Measurements from ENCODE around the gene CRKL. TPM values are rescaled to one million over a fixed set of nuclear protein-coding genes. Genes with fewer than 3 reads are reported as not detected.
"Not testable (repeated sequence)": the region's sequence is repeated elsewhere in the genome, so short reads cannot be mapped to it uniquely, and the experiment has no call there.

Gene CRKL
- total RNA-seq, 1 donor from 2014 or later: 59.5 TPM

DNA sequence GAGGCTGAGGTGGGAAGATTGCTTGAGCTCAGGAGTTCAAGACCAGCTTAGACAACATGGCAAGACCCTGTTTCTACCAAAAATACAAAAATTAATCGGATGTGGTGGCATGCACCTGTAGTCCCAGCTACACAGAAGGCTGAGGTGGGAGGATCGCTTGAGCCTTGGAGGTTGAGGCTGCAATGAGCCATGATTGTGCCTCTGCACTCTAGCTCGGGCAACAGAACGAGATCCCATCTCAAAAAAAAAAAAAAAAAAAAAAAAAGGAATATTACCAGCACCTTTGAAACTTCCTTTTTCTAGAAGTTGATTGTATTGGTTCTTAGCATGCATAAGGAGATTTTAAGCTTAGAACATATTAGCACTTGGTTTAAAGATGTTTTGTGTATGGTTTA, 11.4 kb downstream of the CRKL start:
- H4K20me1 ChIP-seq (ENCODE audit: insufficient read depth, low read length): peaks cover 88% of the 10 kb centered on the region
- no peaks in the 10 kb centered on the region for H3K27me3 Mint-ChIP-seq (ENCODE audit: low read depth, unreplicated experiment)

DNA sequence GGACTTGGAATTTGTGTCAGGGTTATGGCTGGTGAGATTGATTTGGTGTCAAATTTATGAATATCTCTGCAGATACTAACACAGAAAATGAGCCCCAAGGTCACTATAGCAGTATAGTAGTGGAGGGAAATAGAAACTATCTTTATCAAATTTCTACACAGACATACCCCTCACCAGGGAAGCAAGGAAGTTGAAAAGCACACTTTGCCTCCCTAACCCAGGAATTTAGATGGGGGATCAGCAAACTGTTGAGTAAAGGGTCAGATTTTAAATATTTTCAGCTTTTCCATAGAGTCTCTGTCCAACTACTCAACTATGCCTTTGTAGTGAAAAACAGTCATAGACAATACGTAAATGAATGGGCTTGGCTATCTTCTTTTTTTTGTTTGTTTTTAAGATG, 12.8 kb downstream of the CRKL start:
- H3K4me3 Mint-ChIP-seq (ENCODE audit: unreplicated experiment): no peak overlapping the region
- peaks cover 4% of the 10 kb centered on the region for H3K36me3 Mint-ChIP-seq (ENCODE audit: low read depth, unreplicated experiment)
- H3K9ac ChIP-seq (ENCODE audit: low read length): no peak overlapping the region
- no peaks in the 10 kb centered on the region for H3K4me1 ChIP-seq (ENCODE audit: insufficient read depth, low read length)
- no peaks in the 10 kb centered on the region for H3K27me3 Mint-ChIP-seq (ENCODE audit: low read depth, unreplicated experiment)
- peaks cover 97% of the 10 kb centered on the region for H3K79me2 ChIP-seq (ENCODE audit: insufficient read depth, low read length)
- H2AFZ ChIP-seq (ENCODE audit: low read depth, low read length): no peak overlapping the region
- FAIRE-seq: no peak
- H3K27ac Mint-ChIP-seq (ENCODE audit: unreplicated experiment): no peak overlapping the region
- no peaks in the 10 kb centered on the region for H3K9me3 Mint-ChIP-seq (ENCODE audit: unreplicated experiment)
- no peak overlapping the region for H3K4me2 ChIP-seq (ENCODE audit: low read length)
- no peaks in the 10 kb centered on the region for H3K9me3 ChIP-seq (ENCODE audit: insufficient read depth, low read depth, low read length)
- H3K4me1 Mint-ChIP-seq (ENCODE audit: low read depth, unreplicated experiment): no peaks in the 10 kb centered on the region
- H3K27me3 ChIP-seq (ENCODE audit: insufficient read depth, low read length): no peaks in the 10 kb centered on the region
- no peak overlapping the region for H3K4me3 ChIP-seq (ENCODE audit: insufficient read depth, low read depth, low read length)
- no peak overlapping the region for H3K27ac ChIP-seq (ENCODE audit: low read depth, low read length)
- H3K36me3 ChIP-seq (ENCODE audit: insufficient read depth, low read length): peaks cover 11% of the 10 kb centered on the region
- TF ChIP-seq EZH2 (IDR thresholded peaks at IDR 0.05; ENCODE audit: insufficient read depth, low read length): no peak
- TF ChIP-seq, protein P1, sequence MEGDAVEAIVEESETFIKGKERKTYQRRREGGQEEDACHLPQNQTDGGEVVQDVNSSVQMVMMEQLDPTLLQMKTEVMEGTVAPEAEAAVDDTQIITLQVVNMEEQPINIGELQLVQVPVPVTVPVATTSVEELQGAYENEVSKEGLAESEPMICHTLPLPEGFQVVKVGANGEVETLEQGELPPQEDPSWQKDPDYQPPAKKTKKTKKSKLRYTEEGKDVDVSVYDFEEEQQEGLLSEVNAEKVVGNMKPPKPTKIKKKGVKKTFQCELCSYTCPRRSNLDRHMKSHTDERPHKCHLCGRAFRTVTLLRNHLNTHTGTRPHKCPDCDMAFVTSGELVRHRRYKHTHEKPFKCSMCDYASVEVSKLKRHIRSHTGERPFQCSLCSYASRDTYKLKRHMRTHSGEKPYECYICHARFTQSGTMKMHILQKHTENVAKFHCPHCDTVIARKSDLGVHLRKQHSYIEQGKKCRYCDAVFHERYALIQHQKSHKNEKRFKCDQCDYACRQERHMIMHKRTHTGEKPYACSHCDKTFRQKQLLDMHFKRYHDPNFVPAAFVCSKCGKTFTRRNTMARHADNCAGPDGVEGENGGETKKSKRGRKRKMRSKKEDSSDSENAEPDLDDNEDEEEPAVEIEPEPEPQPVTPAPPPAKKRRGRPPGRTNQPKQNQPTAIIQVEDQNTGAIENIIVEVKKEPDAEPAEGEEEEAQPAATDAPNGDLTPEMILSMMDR (IDR thresholded peaks at IDR 0.05; ENCODE audit: insufficient read depth, low read depth, low read length): no peak
- DNase-seq (ENCODE audit: low read depth): no peak
- H4K20me1 ChIP-seq (ENCODE audit: insufficient read depth, low read length): peaks cover 87% of the 10 kb centered on the region

More for the DNA sequence above, 11.4 kb downstream of the CRKL start:
- TF ChIP-seq, protein P1 (IDR thresholded peaks at IDR 0.05; ENCODE audit: insufficient read depth, low read depth, low read length): no peak
- no peak for TF ChIP-seq EZH2 (IDR thresholded peaks at IDR 0.05; ENCODE audit: insufficient read depth, low read length)
- Histone ChIP-seq H3K27ac (ENCODE audit: low read depth, low read length) (no peak overlapping the region), H3K4me3 (ENCODE audit: insufficient read depth, low read depth, low read length) (no peak overlapping the region), H3K4me1 (ENCODE audit: insufficient read depth, low read length) (no peaks in the 10 kb centered on the region), H2AFZ (ENCODE audit: low read depth, low read length) (no peak overlapping the region), H3K79me2 (ENCODE audit: insufficient read depth, low read length) (peaks cover 97% of the 10 kb centered on the region), H3K4me2 (ENCODE audit: low read length) (no peak overlapping the region), H3K27me3 (ENCODE audit: insufficient read depth, low read length) (no peaks in the 10 kb centered on the region), H3K36me3 (ENCODE audit: insufficient read depth, low read length) (peaks cover 4% of the 10 kb centered on the region), H3K9me3 (ENCODE audit: insufficient read depth, low read depth, low read length) (no peaks in the 10 kb centered on the region), H3K9ac (ENCODE audit: low read length) (no peak overlapping the region)
- DNase-seq (ENCODE audit: low read depth) (no peak), FAIRE-seq (no peak)
- peaks cover 1% of the 10 kb centered on the region for H3K36me3 Mint-ChIP-seq (ENCODE audit: low read depth, unreplicated experiment)
- peaks cover 2% of the 10 kb centered on the region for H3K4me1 Mint-ChIP-seq (ENCODE audit: low read depth, unreplicated experiment)
- H3K9me3 Mint-ChIP-seq (ENCODE audit: unreplicated experiment): no peaks in the 10 kb centered on the region
- no peak overlapping the region for H3K4me3 Mint-ChIP-seq (ENCODE audit: unreplicated experiment)
- H3K27ac Mint-ChIP-seq (ENCODE audit: unreplicated experiment): no peak overlapping the region

DNA sequence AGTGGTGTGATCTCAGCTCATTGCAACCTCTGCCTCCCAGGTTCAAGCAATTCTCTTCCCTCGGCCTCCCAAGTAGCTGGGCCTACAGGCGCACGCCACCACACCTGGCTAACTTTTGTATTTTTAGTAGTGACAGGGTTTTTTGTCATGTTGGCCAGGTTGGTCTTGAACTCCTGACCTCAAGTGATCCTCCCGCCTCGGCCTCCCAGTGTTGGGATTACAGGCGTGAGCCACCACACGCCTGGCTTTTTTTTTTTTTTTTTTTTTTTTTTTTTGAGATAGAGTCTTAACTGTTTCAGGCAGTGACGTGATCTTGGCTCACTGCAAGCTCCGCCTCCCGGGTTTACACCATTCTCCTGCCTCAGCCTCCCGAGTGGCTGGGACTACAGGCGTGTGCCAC, 13.2 kb downstream of the CRKL start:
- not testable (repeated sequence) for H2AFZ ChIP-seq (ENCODE audit: low read depth, low read length); H3K9ac ChIP-seq (ENCODE audit: low read length); H3K4me2 ChIP-seq (ENCODE audit: low read length); H3K27ac Mint-ChIP-seq (ENCODE audit: unreplicated experiment); H3K9me3 Mint-ChIP-seq (ENCODE audit: unreplicated experiment); H3K9me3 ChIP-seq (ENCODE audit: insufficient read depth, low read depth, low read length); H3K4me3 Mint-ChIP-seq (ENCODE audit: unreplicated experiment); DNase-seq (ENCODE audit: low read depth); H3K27me3 ChIP-seq (ENCODE audit: insufficient read depth, low read length); H3K36me3 Mint-ChIP-seq (ENCODE audit: low read depth, unreplicated experiment); FAIRE-seq; H3K27me3 Mint-ChIP-seq (ENCODE audit: low read depth, unreplicated experiment); H3K27ac ChIP-seq (ENCODE audit: low read depth, low read length); H3K4me3 ChIP-seq (ENCODE audit: insufficient read depth, low read depth, low read length); H3K4me1 Mint-ChIP-seq (ENCODE audit: low read depth, unreplicated experiment); H3K4me1 ChIP-seq (ENCODE audit: insufficient read depth, low read length)
- H3K36me3 ChIP-seq (ENCODE audit: insufficient read depth, low read length): peaks cover 10% of the 10 kb centered on the region
- peaks cover 87% of the 10 kb centered on the region for H4K20me1 ChIP-seq (ENCODE audit: insufficient read depth, low read length)
- peaks cover 97% of the 10 kb centered on the region for H3K79me2 ChIP-seq (ENCODE audit: insufficient read depth, low read length)

Measured in astrocyte (in vitro differentiated cells and primary cell).